Hypothalamus (tissue), 51 donors: ENCODE data around the gene TIFAB.

Experiments
- DNase-seq, 51 donors: peaks; one replicate each; lab custom pipeline; 2025; lab: John Stamatoyannopoulos, UW

The TIFAB gene

DNA sequence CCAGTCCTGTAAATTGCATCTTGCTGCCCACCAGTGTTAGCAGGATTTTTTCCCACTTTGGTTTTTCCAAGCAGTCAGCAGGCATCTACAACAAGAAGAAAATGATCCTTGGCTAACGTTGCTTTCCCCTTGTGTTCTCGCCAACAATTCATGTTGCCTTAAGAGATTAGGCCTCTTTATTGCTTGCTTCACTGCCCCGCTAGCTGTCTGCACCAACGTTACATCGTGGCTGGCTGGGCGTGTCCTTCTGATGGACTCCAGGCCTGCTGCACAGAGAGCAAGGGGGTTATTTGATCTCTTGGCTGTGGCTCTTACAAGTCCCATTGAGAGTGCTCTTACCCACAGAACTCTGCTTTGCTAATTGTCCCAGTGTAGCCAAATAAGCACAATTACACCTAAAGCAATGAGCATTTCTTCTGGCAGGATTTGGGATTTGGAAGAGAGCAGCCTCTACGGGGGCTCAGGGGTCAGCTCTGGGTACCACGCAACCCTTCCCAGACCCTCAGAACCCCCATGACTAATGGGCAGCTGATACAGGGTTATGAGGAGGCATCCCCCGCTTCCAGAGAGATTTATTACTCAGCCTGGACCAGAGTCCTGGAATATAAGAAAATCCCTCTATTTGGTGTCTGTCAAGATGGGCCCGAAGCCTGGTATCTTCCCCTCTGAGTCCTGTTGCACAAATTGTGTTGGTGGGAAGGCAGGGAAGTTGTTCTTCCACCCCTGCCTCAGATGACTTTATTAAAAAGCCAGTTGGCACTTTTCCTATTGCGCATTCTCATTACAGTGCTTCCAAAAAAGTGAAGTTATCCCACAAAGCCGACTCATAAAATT lies 22.6 kb downstream of the TIFAB start:
- DNase-seq: no peak

DNA sequence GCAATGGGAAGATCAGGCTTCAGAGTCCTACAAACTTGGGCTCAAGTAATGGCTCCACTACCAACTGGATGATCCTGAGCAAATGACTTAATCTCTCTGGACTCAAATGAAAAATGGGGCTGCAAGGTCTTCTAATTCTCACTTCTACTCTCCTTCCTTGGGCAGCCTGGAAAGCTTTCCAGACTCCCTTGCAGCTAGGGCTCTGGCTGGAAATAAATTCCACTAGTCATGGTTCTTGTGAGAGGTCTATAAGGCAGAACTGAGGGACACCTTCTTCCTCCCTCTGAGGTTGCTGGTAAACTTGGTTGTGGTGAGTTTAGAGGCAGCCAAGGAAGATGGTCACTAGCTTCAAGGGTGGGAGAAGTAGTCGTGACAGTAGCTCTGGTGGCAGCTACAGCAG lies 23.6 kb downstream of the TIFAB start:
- no peak for DNase-seq

DNA sequence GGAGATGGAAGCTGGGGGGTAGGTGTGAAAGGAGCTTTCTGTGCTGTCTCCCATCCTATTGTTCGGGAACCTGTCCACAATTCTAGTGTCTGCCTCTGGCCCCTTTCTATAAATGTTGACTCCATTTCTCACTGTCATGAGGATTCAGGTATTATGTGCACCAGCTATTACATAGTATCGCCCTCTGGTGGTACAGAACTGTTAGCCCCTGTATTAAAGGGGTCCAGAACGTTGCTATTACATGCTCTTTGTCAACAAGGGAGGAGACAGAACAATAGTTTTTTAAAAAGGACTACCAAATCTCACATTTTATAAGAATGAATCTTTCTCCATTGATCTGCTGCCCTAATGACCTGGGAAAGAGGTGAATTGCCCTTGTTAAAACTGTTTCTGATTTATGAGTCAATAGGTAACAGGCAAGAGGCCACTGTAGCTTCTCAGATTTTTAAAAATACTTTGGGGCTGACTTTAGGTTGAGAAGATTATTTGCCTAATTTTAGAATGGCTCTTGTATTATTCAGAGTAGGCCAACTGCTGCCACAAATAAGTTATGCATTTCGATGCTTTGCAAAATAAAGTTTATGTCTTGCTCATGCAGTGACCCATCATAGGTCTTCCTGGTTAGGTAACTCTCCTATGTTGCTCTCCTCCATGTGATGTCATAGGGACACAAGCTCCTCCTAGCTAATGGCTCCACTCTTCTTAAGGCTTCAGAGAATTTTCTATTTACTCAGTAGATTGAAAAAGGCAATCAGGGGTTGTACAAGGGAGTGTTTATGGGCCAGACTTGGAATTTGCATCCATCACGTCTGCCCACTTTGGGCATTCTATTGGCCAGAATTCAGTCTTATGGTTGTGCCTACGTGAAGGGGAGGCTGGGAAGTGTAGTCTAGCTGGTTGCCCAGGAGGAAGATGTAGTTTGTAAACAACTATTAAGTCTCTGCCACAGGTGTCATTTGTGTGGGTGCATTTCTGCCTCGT lies 25.8 kb downstream of the TIFAB start:
- no peak for DNase-seq

- DNase-seq: no peak
These were observed 26.5 kb downstream of the TIFAB start for GRCh38 chr5:135425641-135426040.

DNA sequence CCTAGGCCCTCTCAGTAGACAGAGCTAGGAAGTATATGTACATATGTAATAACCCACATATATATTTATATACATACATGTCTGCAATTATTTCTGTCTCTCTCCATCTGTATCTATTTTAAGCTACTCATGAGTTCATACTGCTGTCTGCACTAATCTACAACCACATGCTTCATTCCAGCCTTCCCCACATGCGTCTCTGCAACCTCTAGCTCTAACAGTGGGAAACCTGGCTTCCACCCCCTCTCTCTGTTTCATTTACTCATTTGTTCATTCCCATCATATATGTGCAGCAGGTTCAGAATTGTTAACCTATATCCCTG lies 28.3 kb downstream of the TIFAB start:
- no peak for DNase-seq

GRCh38 chr5:135423146-135423845 lies 28.9 kb downstream of the TIFAB start:
- no peak for DNase-seq

GRCh38 chr5:135422419-135422818 lies 29.7 kb downstream of the TIFAB start:
- DNase-seq: no peak

GRCh38 chr5:135417083-135417482 lies 35.1 kb downstream of the TIFAB start:
- no peak for DNase-seq

DNA sequence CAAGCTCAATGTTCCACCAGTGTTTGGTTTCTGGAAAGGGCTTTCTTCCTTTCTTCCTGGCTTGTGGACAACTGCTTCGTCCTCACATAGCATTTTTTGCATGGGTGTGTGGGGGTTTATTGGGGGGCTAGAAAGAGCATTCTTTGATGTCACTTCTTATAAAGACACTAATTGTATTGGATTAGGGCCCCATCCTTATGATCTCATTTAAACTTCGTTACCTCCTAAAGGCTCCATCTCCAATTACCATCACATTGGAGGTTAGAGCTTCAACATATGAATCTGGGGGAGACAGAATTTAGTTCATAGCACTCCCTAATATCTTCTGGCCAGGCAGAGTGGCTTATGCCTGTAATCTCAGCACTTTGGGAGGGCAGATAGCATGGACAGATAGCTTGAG lies 47.1 kb downstream of the TIFAB start:
- DNase-seq: no peak

DNA sequence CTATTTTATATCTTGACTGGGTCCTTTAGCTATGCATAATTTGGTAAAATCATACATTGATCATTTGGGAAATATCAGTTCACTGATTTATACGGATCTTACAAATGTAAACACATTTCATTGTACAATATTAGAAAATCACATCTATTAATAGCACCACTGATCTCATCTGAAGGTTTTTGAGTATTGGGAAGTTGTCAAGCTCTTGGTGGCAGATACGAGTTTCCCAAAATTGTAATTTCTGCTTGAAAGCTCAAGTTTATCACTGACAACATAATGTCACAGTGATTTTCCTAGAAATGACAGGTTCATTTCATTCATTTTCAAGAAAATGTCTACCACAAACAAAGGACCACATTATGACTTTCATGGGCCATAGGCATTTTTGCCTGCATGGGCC lies 50.1 kb downstream of the TIFAB start:
- no peak for DNase-seq

GRCh38 chr5:135400866-135401265 lies 51.3 kb downstream of the TIFAB start:
- DNase-seq: peak in 3 of 51 donors; percentile 15 to 28 (median 18)

- no peak for DNase-seq
These were observed 52.2 kb downstream of the TIFAB start for GRCh38 chr5:135399794-135400542.

DNA sequence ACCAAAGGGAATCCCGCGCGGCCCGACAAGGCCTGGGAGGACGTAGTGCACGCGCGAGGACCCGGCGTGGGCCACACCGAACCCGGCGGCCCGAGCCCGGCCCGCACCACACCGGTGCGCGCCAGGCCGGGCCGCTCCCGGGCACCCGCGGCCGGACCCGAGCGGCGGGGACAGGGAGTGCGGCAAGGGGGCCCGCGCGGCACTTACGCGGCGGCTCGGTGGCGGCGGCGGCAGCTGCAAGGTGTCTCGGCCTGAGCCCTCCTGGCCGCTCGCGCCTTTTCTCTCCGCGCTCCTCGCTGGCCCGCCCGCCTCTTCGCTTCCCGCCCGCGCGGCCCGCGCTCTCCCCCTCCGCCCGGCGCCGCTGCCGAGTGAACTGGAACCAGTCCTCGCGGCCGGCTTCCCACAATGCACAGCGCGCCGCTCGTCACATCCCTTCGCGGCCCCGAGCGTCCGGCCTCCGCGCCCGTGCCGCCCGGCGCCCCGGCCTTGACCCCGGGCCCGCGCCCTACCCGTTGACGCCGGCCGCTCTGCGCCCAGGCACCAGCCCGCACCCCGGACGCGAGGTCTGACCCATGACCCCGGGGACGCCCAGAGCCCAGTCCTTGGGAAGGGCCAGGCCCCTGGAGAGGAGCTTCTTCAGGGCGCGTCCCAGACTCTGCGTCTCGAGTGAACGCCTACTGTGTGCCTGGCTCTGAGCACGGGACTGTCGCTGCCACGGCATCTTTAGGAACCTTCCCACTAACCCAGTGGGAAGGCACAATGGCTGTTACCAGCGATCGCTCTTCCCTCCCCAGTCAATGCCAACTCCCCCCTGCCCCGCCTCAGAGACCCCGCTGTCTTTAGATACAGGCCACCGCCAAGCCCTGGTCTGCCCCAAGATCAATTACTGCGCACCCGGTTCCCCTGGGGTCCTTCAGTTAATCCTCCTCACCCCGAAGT lies 53.0 kb downstream of the TIFAB start, which contains the start of gene MACROH2A1:
Gene MACROH2A1 (minus strand): TSS at position 377 of the 939 bp plus-strand sequence. CDS start 10,138 bp downstream, outside the sequence.
- DNase-seq: peak in 49 of 51 donors; percentile 34 to 90 (median 75)

DNA sequence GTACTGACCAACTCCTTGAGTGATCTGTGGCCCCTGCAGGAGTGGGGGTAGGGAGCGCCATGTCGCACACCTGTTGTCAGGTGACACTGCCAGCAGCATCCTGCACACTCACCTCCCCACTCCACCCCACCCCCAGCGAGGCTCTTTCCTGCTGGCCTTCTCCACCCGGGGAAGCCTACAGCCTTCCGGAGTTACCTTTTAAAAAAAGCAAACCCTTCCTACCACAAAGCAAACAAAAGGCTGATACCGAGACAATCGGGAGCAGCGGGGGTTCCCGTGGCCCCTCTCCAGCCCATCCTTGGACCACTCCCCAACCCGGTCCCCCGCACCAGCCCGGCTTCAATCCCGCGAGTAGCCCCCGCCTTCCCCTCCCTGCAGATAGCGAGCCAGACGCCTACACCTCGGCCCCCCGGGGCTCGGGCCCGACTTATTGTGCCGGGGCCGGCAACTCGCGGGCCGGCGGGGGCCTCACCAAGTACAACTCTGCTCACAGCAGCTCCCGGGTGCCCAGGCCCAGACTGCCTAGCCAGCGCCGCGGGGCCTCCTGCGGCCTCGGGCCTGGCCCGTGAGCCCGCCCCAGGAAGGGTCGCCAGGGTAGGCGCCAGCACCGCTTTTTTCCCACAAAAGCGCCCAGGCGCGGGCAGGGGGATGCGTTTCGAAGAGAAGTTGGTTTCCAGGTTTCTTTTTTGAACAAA lies 53.8 kb downstream of the TIFAB start:
- DNase-seq: peak in 4 of 51 donors; percentile 15 to 33 (median 18)
